Right lobe of liver (tissue), 6 donors: ENCODE results near the gene ANKRD33B. TPM values are rescaled to one million over a fixed set of nuclear protein-coding genes. Genes with fewer than 3 reads are reported as not detected.
A peak's percentile ranks its signal among the peaks of the same experiment; 100 is the strongest.

Experiments used
- ATAC-seq, 4 donors: fragments of 200-7000 bp; cut with Tn5 transposase; one replicate each; pipeline ENCODE4 v1.9.1; 2020; ENCODE audit warnings: mild to moderate bottlenecking in 4 of 4, moderate library complexity in 4 of 4
- DNase-seq, 3 donors: peaks; one replicate each; pipeline ENCODE4 v3.0.0-alpha.2; 2020
- H3K27ac ChIP-seq, 3 donors: fragments of 200-600 bp; one replicate each; pipeline ENCODE4 v1.8.0; 2022
- H3K27me3 ChIP-seq, 2 donors: fragments of 200-600 bp; one replicate each; pipeline ENCODE4 v1.8.0; 2022
- H3K36me3 ChIP-seq, 4 donors: fragments of 200-600 bp; sonication (generic) in 1 of 4; one replicate each; pipeline versions ENCODE4 v1.5.1 to v1.8.0; 2017 to 2022; ENCODE audit warnings: control low read depth in 1 of 4
- H3K4me1 ChIP-seq, 4 donors: fragments of 200-600 bp; sonication (generic) in 1 of 4; one replicate each; pipeline versions ENCODE4 v1.5.1 to v1.8.0; 2017 to 2022; ENCODE audit warnings: control low read depth in 1 of 4
- H3K4me3 ChIP-seq, 3 donors: fragments of 200-600 bp; one replicate each; pipeline ENCODE4 v1.8.0; 2022
- H3K9me3 ChIP-seq, 4 donors: fragments of 200-600 bp; sonication (generic) in 1 of 4; one replicate each; pipeline versions ENCODE4 v1.5.1 to v1.8.0; 2017 to 2022; ENCODE audit warnings: control low read depth in 1 of 4
- POLR2A ChIP-seq: fragments of 450-650 bp; IDR thresholded peaks from one replicate; pipeline ENCODE4 v1.6.1; 2017; ENCODE audit warnings: antibody characterized with exemption, mild to moderate bottlenecking
- WGBS: methylation state at CpG from one replicate; pipeline ENCODE4 v1.1.6; 2018; ENCODE audit warnings: low coverage, low lambda C conversion rate; ENCODE audit not compliant: insufficient coverage; ENCODE audit errors: missing lambda C conversion rate; 5-methylcytosine and 5-hydroxymethylcytosine counted together
- intact Hi-C, 2 donors: fragments of 100-400 bp; cut with DNase I; formaldehyde crosslinking; loops; one replicate each; pipeline versions ENCODE4 v1.11.2 to v1.14.1; 2022
- total RNA-seq, 6 experiments: library from RNA; depleted of rRNA in 2 of 6; stranded (reverse); fragments of >200 nt in 2 of 6; fragmentation: NEBNext Ultra II Directional in 3 of 6; extraction: Animal tissue kit (Norgen Biotek cat#: 25700) in 3 of 6; gene quantifications; one replicate each; pipeline versions ENCODE4 v1.1.0 to v1.2.4, GENCODE V29; 2016 to 2023
- TF ChIP-seq, protein P1 (sequence below), 4 donors: fragments of 200-600 bp in 3 of 4; fragments of 450-650 bp in 1 of 4; IDR thresholded peaks; one replicate each; pipeline versions ENCODE4 v1.5.1 to v1.8.0; 2016 to 2022; ENCODE audit warnings: antibody characterized with exemption in 4 of 4, mild to moderate bottlenecking in 2 of 4
- donor health status: DM: no; HTN: yes; CAD: no.
- donor health status: DM: no; HTN: no; CAD: no.
- donor health status: DM: no; HTN: no; CAD: no.
- donor health status: DM: no; HTN: yes; CAD: no.
- donor health status: DM: no; HTN: yes; CAD: no.

Gene ANKRD33B
- total RNA-seq, 6 experiments from 2014 or later = 0.16 to 1.3 (median 0.29) TPM

DNA sequence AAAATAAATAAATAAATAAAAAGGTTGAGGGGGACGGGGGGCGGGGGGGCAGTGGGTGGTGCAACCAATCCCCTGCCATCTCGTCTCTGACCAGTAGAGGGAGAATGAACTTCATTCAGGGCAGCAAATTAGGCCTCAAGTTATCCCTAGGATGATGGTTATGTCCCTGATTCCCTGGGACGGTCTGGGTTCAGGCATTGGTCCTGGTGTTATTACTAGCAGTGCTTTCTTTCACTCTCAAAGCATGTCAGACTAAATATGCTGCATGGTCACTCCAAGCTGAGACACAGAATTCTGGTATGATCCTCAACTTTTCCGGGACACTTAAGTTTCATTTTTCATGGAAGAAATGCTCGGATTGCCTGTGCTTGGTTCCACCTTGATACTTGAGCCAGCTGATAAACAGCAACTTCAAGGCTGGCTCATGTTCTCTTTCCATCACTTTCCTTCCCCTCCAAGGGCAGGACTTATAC is 137.7 kb downstream of the ANKRD33B start:
- DNase-seq (no peak), ATAC-seq (peak; percentile 64 to 72 (median 66))
- Histone ChIP-seq H3K4me3 (no peak overlapping the region), H3K4me1 (peaks cover 0 to 30% (median 8%) of the 10 kb centered on the region in 4 donors), H3K27me3 (no peaks in the 10 kb centered on the region), H3K27ac (peak overlapping the region in 1 of 3 donors; percentile 22), H3K9me3 (no peaks in the 10 kb centered on the region), H3K36me3 (no peaks in the 10 kb centered on the region)
- 45% methylated on average over 6 of the region's 6 CpGs for WGBS
- TF ChIP-seq, protein P1, sequence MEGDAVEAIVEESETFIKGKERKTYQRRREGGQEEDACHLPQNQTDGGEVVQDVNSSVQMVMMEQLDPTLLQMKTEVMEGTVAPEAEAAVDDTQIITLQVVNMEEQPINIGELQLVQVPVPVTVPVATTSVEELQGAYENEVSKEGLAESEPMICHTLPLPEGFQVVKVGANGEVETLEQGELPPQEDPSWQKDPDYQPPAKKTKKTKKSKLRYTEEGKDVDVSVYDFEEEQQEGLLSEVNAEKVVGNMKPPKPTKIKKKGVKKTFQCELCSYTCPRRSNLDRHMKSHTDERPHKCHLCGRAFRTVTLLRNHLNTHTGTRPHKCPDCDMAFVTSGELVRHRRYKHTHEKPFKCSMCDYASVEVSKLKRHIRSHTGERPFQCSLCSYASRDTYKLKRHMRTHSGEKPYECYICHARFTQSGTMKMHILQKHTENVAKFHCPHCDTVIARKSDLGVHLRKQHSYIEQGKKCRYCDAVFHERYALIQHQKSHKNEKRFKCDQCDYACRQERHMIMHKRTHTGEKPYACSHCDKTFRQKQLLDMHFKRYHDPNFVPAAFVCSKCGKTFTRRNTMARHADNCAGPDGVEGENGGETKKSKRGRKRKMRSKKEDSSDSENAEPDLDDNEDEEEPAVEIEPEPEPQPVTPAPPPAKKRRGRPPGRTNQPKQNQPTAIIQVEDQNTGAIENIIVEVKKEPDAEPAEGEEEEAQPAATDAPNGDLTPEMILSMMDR (IDR thresholded peaks at IDR 0.05) = peak; percentile 24 to 77 (median 72)
- TF ChIP-seq POLR2A = no peak
- intact Hi-C loops = no loop called here

DNA sequence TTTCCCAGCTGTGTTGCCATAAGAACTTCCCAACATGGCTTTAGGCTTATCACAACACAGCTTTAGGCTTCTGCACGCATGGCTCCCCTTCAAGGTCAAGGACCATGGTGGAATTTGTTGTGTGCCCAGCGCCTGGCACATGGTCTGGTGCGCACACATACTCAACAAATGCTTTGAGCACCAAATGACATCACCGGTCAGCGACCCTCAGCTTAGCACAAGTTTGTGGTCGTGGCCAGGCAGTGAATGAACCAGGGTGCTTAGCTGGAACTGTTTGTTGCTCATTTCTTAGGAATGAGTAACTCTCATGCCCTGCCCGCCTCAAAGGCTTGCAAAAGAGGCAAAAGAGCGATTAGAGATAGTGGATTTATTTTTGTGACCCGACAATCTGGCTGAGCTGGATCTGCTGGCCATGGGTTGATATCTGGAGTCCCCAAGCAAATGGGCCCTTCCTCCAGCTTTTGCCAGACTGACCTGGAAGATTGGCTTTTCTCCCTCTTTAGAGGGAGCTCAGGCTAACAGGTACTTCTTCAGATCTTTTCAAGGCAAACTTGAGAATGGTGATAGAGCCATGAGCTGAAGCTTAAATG is 138.3 kb downstream of the ANKRD33B start:
- intact Hi-C loops = no loop called here
- H3K4me1 ChIP-seq = peaks cover 0 to 30% (median 8%) of the 10 kb centered on the region in 4 donors
- 74% methylated on average over 9 of the region's 9 CpGs for WGBS
- peak overlapping the region in 1 of 3 donors; percentile 22 for H3K27ac ChIP-seq
- H3K36me3 ChIP-seq = no peaks in the 10 kb centered on the region
- no peaks in the 10 kb centered on the region for H3K9me3 ChIP-seq
- ATAC-seq (peak in 3 of 4 donors; percentile 7 to 35 (median 8)), DNase-seq (no peak)
- TF ChIP-seq, protein P1 (IDR thresholded peaks at IDR 0.05) = no peak
- TF ChIP-seq POLR2A = no peak
- H3K4me3 ChIP-seq = no peak overlapping the region
- H3K27me3 ChIP-seq = no peaks in the 10 kb centered on the region

DNA sequence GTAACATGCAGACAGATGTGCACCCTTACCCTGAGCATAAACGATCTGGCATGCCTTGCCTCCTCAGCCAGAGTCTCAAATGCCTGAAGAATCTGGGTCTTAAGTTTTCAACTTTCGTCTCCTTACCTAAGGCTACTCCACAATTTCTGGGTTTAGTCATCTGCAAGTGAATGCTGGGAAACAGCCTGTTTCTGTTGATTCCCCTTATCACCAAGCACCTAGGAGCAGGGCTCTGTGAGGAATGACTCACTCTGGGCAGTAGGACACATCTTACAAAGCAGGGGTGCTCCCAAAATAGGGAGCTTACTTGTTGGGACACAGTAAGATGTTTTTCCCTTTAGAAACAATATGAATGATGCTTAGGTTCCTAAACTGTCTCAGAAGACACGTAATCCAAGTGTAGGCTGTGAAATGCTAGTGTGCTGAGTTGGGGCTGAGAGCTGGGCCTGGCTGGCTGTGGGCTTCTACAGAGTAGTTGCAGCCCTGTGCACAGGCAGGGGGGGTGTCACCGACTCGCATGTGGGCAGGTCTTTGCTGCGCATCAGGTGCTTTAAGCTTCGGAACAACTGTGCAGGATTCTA is 139.1 kb downstream of the ANKRD33B start:
- H3K4me1 ChIP-seq = peaks cover 0 to 30% (median 8%) of the 10 kb centered on the region in 4 donors
- H3K9me3 ChIP-seq = no peaks in the 10 kb centered on the region
- no peak overlapping the region for H3K4me3 ChIP-seq
- H3K27me3 ChIP-seq = no peaks in the 10 kb centered on the region
- no peak for TF ChIP-seq POLR2A
- TF ChIP-seq, protein P1 (IDR thresholded peaks at IDR 0.05) = no peak
- H3K36me3 ChIP-seq = no peaks in the 10 kb centered on the region
- ATAC-seq (peak in 1 of 4 donors; percentile 47), DNase-seq (no peak)
- H3K27ac ChIP-seq = peak overlapping the region in 1 of 3 donors; percentile 22
- 79% methylated on average over 5 of the region's 7 CpGs for WGBS
- intact Hi-C loops = no loop called here

DNA sequence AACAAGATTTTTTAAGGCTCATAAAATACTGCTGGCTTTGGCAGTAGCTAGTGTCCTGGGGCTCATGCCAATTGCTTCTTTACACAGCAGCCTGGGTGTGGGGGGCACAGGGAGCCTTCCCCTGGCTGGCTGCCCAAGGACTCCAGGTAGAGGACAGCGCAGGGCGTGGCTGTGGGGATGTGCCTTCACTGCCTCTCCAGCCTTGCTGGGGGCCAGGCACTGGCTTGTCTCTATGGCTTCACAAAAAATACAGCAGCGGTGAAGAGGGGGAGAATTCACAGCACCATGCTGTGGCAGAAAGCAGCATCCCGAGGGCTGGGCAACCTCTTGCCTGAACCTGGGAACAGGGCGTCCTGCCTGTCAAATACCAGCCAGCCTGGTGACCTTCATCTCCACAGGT is 139.8 kb downstream of the ANKRD33B start:
- ATAC-seq = peak; percentile 49 to 77 (median 71)
- no peaks in the 10 kb centered on the region for H3K27me3 ChIP-seq
- H3K4me1 ChIP-seq = peaks cover 0 to 30% (median 8%) of the 10 kb centered on the region in 4 donors
- no peaks in the 10 kb centered on the region for H3K9me3 ChIP-seq
- peak; percentile 71 to 82 (median 77) for DNase-seq
- intact Hi-C loops = no loop called here
- no peaks in the 10 kb centered on the region for H3K36me3 ChIP-seq
- H3K4me3 ChIP-seq = no peak overlapping the region
- TF ChIP-seq, protein P1 (IDR thresholded peaks at IDR 0.05) = no peak
- TF ChIP-seq POLR2A = no peak
- peak overlapping the region in 1 of 3 donors; percentile 26 for H3K27ac ChIP-seq
- WGBS = 42% methylated on average over 2 of the region's 5 CpGs
